Erythroblast (primary cell): Measurements from ENCODE around the gene PARL.

Experiments used
- DNase-seq, 2 experiments: peaks; one replicate each; lab custom pipeline; 2025; lab: John Stamatoyannopoulos, UW
- GATA1 ChIP-seq: IDR thresholded peaks from 2 replicates; pipeline ENCODE4 v1.6.1; 2011; ENCODE audit warnings: low read depth, mild to moderate bottlenecking, control low read depth, low read length, moderate library complexity
- POLR2A ChIP-seq: IDR thresholded peaks from 2 replicates; pipeline ENCODE4 v1.6.1; 2011; ENCODE audit warnings: mild to moderate bottlenecking, low read length

The PARL gene

DNA sequence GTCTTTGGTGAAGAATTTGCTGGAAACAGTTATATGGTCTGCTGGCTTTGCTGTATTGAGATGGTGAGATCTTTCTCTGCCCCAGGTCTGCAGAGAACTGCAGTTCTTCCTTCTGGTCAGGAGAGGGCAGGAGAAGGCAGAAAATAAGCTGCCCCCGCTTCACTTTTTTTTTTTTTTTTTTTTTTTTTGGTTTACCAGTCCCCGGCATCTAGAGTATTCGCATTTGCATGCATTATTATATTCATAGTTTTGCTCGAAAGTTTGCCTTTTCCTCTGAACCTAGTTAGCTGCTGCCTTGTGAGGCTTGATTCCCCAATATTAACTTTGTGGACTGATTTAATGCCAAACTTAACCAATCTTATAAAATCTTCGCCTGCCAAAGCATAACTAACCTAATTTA is 10.6 kb upstream of the PARL start:
- peak; percentile 59 to 70 for DNase-seq
- no peak for TF ChIP-seq POLR2A

DNA sequence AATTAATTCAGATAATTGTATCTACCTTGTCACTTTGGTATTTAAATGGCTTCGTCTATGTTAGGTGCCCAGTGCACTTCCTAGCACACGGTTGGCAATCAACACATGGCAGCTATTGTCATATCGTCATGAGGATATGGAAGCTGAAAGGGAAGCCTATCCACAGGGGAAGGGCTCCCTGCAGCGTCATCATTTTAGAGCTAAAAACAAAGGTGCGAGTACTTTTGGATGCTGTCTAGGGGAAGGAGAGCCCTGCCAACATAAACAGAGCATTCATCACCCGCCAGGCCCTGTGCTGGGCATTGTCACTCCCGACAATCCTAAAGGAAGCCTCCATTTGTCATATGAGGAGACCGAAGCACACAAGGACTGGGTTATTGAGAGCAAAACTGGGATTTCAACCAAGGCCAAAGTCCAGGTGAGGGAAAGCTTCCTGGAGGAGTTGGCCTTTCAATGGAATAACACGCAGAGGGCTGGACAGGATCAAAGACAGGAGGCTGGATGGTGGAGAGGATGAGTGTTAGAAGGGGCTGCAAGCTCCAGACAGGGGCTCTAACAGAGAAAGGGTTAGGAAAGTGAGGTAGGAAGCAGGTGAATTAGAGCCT is 8.0 kb upstream of the PARL start:
- DNase-seq, result no peak
- TF ChIP-seq POLR2A, result no peak
- TF ChIP-seq GATA1, result no peak

DNA sequence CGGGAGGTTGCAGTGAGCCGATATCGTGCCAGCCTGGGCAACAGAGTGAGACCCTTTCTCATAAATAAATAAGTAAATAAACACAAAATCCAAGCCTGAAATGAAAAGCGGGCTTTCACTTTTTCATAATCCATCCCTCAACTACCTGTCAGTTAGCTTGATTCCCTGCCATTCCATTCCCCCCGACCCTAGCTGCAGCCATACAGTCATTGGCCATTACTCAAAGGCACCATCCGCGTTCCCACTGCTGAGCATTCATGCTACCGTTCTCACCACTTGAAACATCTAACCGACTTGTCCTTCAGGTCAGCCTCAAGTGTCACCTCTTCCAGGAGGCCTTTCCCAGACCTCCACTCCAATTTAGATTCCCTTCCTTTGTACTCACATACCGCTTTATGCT is 1.1 kb upstream of the PARL start:
- no peak for DNase-seq
- TF ChIP-seq GATA1, result no peak
- TF ChIP-seq POLR2A, result no peak

DNA sequence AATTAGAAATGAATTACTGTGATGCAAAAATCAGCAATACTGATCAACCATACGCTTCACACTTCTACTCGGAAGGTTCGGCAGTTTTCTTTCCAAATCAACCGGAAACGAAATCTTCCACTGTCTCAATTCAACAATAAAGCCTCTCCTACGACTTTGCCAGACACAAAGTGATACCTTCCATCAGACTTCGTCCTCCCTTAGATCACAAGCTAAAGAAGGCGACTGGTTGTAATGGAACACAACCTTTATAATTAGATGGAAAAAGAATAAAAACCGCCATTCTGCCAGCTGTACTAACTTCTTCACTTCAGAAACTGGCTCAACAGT is 618 bp downstream of the PARL start:
- TF ChIP-seq POLR2A (no peak), GATA1 (no peak)

DNA sequence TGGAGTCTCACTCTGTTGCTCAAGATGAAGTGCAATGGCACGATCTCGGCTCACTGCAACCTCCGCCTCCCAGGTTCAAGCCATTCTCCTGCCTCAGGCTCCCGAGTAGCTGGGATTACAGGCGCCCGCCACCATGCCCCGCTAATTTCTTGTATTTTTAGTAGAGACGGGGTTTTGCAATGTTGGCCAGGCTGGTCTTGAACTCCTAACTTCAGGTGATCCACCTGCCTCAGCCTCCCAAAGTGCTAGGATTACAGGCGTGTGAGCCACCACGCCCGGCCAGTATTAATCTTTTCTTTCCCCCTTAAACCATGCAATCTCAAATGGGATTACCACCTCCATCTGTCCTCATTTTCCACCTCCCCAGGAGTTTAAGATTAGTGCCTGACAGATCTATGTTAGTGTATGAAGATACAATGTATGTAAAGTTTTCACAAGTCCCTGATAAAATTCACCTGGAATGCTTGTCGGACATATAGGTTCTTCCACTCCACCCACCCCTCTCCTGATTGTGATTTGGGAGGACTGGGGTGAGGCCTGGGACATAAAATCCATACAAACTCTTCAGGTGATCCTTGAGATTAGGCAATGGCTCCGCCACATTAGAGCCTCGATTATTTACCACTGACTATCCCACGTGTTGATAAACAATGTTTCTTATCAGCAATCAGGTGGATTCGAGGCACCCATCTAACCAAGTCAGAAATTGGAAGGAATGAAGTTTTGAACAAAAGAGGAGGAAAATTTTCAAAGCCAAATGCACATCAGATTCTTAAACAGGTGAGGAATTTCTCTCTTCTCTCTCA is 1.2 kb downstream of the PARL start:
- TF ChIP-seq POLR2A (no peak), GATA1 (no peak)

More for the DNA sequence above, 618 bp downstream of the PARL start:
- DNase-seq, result peak; percentile 41 to 54

DNA sequence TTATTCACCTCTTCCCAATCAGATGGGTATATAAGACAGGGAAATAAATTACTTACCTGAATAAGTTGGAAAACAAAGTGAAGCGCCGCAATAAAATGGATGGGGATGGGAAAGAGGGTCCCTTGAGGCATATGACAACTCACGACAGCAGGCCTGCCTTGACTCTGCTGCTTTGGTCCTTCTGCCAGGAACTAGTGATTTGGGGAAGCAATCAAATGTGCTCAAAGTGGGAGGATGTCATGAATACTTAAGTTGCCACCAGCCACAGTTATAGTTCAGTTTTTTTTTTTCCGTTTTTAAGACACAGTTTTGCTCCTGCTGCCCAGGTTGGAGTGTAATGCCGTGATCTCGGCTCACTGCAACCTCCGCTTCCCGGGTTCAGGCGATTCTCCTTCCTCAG is 4.6 kb downstream of the PARL start:
- TF ChIP-seq POLR2A (no peak), GATA1 (no peak)
- DNase-seq, result no peak

More for the DNA sequence above, 1.2 kb downstream of the PARL start:
- DNase-seq, result peak; percentile 34 to 41

DNA sequence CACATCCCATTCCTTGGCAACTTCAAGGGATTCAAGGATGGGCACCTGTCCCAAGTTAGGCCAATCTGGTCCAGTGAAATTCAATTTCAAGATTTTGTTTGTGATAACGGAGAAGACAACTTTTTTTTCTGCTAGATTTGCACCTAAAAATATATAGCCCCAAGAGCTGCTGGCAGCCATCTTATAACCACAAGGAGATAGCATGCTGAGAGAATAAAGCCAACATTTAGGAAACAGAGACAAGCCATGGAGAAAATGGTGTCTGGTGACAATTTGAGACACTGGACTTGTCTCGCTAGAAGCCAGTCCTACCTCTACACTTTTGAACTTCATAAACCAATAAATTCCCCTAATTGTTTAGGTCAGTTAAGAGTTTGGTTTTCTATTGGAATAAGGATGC is 5.4 kb downstream of the PARL start:
- no peak for DNase-seq
- TF ChIP-seq POLR2A (no peak), GATA1 (no peak)

DNA sequence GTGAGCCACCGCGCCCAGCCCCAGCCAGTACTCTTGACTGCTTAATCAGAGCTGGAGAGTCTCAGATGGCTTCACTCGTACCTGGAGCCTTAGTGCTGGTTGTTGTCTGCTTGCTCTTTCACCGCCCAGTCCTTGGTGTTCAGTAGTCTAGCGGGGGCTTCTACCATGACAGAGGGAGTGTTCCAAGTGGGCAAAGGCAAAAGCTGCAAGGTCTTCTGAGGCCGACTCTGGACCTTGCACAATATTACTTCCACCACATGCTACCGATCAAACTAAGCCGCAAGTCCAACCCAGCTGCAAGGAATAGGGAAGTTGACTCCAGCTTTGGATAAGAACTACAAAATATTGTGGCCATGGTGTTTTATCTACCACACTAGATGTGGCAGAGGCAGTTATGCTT is 6.6 kb downstream of the PARL start:
- TF ChIP-seq POLR2A (no peak), GATA1 (no peak)
- DNase-seq, result peak; percentile 12 to 29

DNA sequence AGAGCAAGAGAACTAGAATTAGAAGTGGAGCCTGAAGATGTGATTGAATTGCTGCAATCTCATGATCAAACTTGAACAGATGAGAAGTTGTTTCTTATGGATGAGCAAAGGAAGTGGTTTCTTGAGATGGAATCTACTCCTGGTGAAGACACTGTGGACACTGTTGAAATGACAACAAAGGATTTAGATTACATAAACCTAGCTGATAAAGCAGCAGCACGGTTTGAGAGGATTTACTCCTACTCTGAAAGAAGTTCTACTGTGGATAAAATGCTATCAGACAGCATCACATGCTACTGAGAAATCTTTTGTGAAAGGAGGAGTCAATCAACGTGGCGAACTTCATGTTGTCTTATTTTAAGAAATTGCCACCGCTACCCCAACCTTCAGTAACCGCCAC is 7.5 kb downstream of the PARL start:
- peak in 1 of 2 experiments; percentile 23 for DNase-seq

DNA sequence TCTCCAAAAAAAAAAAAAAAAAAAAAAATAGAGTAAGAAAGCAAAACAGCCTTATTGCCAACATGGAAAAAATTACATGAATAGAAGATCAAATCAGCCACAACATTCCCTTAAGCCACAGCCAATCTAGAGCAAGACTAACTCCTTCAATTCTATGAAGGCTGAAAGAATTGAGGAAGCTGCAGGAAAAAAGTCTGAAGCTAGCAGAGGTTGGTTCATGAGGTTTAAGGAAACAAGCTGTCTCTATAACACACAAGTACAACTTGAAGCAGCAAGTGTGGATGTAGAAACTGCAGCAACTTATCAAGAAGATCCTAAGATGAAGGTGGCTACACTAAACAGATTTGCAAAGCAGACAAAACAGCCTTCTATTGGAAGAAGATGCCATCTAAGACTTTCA is 9.3 kb downstream of the PARL start:
- no peak for TF ChIP-seq GATA1
- TF ChIP-seq POLR2A, result no peak
- no peak for DNase-seq

DNA sequence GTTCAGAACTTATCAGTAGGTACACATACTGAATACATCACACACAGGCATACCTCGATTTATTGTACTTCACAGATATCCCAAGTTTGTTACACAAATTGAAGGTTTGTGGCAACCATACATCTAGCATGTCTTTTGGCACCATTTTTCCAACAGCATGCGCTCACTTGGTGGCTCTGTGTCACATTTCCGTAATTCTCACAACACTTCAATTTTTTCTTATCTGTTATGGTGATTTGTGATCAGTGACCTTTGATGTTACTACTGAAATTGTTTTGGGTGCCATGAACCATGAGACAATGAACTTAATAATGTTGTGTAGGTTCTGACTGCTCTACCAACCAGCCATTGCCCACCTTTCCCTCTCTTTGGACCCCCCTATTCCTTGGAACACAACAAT is 10.8 kb downstream of the PARL start:
- no peak for DNase-seq
- TF ChIP-seq POLR2A (no peak), GATA1 (no peak)

DNA sequence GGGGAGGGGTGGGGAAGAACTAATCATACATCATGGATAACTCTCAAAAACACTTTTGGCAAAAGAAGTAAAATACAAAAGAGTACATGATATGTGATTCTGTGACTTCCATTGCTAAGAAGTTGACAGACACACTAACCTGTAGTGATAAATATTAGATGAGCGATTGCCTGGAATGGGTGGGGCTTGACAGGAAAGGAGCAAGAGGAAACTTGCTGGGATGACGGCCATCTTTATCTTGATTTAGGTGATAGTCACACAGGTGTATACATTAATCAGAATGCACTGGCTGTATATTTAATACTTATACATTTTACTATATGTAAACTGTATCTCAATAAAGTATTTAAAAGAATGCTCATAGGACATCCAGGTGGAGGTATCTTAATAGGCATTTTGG is 13.1 kb downstream of the PARL start:
- no peak for TF ChIP-seq GATA1
- TF ChIP-seq POLR2A, result no peak

DNA sequence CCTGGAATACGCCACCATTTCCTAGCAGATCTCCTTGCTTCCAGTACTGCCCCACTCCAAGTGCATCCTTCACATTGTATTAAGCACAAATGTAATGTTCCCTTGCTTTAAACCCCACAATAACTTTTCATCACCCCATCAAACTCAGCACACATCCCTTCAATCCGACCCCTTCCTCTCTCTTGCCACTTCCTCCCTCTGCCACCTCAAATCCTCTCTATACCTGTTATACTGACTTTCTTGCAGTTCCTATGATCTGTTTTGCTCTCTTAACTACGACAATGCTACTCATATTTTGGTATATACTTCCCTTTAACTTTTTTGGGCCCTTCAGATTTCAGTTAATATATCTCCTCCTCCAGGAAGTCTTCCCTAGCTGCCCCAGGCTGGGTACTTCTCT is 14.1 kb downstream of the PARL start:
- TF ChIP-seq GATA1, result no peak
- TF ChIP-seq POLR2A, result no peak
- DNase-seq, result no peak

More for the DNA sequence above, 13.1 kb downstream of the PARL start:
- DNase-seq, result no peak

DNA sequence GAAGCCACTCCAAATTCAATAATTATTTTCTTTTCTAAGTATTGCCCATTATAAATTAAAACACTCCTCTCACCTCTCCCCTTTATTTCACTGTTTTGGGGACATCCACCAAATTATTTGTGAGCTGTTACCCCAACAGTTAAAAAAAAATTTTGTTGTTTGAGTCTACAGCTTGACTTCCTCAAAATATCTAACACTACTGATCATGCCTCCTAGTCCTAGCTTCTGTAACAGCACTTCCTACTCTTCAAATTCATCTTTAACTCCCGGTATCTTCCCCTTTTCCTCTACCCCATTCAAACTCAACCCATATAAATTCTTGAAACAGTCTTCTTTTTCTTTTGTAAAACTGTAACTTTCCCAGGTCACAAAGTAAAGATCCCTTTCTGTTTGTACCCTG is 15.9 kb downstream of the PARL start:
- TF ChIP-seq POLR2A, result no peak
- TF ChIP-seq GATA1, result no peak
- no peak for DNase-seq

DNA sequence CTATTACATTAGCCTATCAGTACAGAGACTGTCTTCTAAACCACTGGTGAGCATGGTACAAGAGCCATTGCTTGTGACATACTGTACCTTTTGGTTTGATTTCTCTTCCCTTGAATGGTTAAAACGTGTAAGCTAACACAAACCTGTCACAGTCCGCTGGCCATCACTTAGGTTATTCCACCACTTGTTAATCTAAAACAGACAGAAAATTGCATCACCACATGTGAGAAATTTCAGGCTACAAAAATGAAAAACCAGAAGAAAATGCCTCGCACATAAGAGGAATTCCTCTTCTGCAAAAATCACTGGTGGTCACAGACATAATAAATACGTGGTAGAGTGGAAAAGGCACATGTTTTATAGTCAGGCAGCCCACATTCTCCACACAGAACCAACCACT is 22.1 kb downstream of the PARL start:
- no peak for TF ChIP-seq GATA1
- DNase-seq, result no peak

DNA sequence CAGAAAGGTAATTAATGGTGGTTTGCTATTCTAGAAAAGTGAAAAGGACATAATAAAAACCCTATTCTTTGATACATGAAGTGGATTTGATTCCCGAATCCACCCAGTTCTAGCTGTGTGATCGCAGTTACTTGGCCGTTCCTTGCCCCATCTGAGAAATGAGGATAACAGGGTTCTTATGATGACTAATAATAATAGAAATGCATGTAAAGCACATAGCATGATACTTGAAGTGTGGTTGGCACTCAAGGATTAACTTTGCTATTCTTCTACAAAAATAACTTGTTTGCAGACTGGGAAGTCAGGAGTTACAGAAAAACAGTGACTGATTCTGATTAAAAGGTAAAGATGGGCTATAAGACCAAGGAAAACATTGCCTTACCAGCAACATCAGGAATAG is 26.8 kb downstream of the PARL start:
- no peak for TF ChIP-seq GATA1
- TF ChIP-seq POLR2A, result no peak
- DNase-seq, result no peak
